Peyer's patch (tissue), 4 donors: ENCODE data around the gene ZNF578.
"Not testable (repeated sequence)": the region's sequence is repeated elsewhere in the genome, so short reads cannot be mapped to it uniquely, and the experiment has no call there.

Source experiments
- CTCF ChIP-seq, 6 experiments: fragments of 450-650 bp in 4 of 6; fragments of 200-600 bp in 2 of 6; sonication (generic) in 1 of 6; IDR thresholded peaks; one replicate each; pipeline ENCODE4 v1.5.1; 2017 to 2019; ENCODE audit warnings: antibody characterized with exemption in 6 of 6, mild to moderate bottlenecking in 3 of 6, moderate library complexity in 1 of 6
- POLR2A ChIP-seq, 2 donors: fragments of 450-650 bp; IDR thresholded peaks; one replicate each; pipeline ENCODE4 v1.5.1; 2017; ENCODE audit warnings: antibody characterized with exemption in 2 of 2, mild to moderate bottlenecking in 2 of 2, moderate library complexity in 2 of 2

GRCh38 chr19:52542541-52542940 is 89.2 kb downstream of the ZNF578 start:
- not testable (repeated sequence) for TF ChIP-seq POLR2A, CTCF (IDR thresholded peaks at IDR 0.05)
